ENCODE data around the gene ASPHD2. TPM values are rescaled to one million over a fixed set of nuclear protein-coding genes. Genes with fewer than 3 reads are reported as not detected.

Gene ASPHD2, protein sequence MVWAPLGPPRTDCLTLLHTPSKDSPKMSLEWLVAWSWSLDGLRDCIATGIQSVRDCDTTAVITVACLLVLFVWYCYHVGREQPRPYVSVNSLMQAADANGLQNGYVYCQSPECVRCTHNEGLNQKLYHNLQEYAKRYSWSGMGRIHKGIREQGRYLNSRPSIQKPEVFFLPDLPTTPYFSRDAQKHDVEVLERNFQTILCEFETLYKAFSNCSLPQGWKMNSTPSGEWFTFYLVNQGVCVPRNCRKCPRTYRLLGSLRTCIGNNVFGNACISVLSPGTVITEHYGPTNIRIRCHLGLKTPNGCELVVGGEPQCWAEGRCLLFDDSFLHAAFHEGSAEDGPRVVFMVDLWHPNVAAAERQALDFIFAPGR
- 1.5 and 4.8 TPM in 2 replicates for total RNA-seq

GRCh38 chr22:26428515-26429457, at the start of gene ASPHD2:
ASPHD2 (plus strand) TSS chr22:26429260; CDS start chr22:26433616, 4,356 bp downstream.

GRCh38 chr22:26483439-26484359, 54.6 kb downstream of the ASPHD2 start, which contains the start of the genes HPS4 and SRRD:
HPS4 (minus strand) TSS chr22:26483783; CDS start chr22:26481762, 2,021 bp downstream.
SRRD (plus strand) TSS chr22:26483877; CDS start chr22:26483891, 14 bp downstream.

Other genes with a start within 250 kb of the ASPHD2 start
- gene HPS4, start 54.5 kb downstream of the ASPHD2 start, total RNA-seq = 21.0 and 39.9 TPM in 2 replicates
- 10.4 and 14.5 TPM in 2 replicates for gene SRRD, start 54.6 kb downstream of the ASPHD2 start, total RNA-seq
- 34.7 and 41.0 TPM in 2 replicates for gene TFIP11, start 83.2 kb downstream of the ASPHD2 start, total RNA-seq
- 25.8 and 47.5 TPM in 2 replicates for gene TPST2, start 160.9 kb downstream of the ASPHD2 start, total RNA-seq
- gene CRYBB1, start 188.8 kb downstream of the ASPHD2 start, total RNA-seq = not detected in 2 replicates
- gene CRYBA4, start 192.7 kb downstream of the ASPHD2 start, total RNA-seq = not detected in 2 replicates
- 0.43 and 0.48 TPM in 2 replicates for gene MIAT, start 228.3 kb downstream of the ASPHD2 start, total RNA-seq

All from tracheal epithelial cell (primary cell).